Memory B cell (primary cell): ENCODE data around the gene MORF4L1.
"Not testable (repeated sequence)": the region's sequence is repeated elsewhere in the genome, so short reads cannot be mapped to it uniquely, and the experiment has no call there.

Experiments used
- ATAC-seq: fragments of 150-1000 bp; cut with Tn5 transposase; 2 replicates; pipeline ENCODE4 v1.10.0; 2021; ENCODE audit warnings: low read depth, mild to moderate bottlenecking, moderate library complexity
- DNase-seq, 2 donors: peaks; one replicate each; pipeline ENCODE4 v3.0.0; 2022; ENCODE audit warnings: low spot score in 2 of 2
- H3K27ac Mint-ChIP-seq: one replicate; pipeline ENCODE4 v1.8.0; 2022; ENCODE audit warnings: mild to moderate bottlenecking, moderate library complexity, mixed read lengths
- H3K27me3 Mint-ChIP-seq: one replicate; pipeline ENCODE4 v1.8.0; 2022; ENCODE audit warnings: mixed read lengths
- H3K36me3 Mint-ChIP-seq: one replicate; pipeline ENCODE4 v1.8.0; 2022; ENCODE audit warnings: mild to moderate bottlenecking, mixed read lengths
- H3K4me1 Mint-ChIP-seq: one replicate; pipeline ENCODE4 v1.8.0; 2022; ENCODE audit warnings: mixed read lengths
- H3K4me3 Mint-ChIP-seq: one replicate; pipeline ENCODE4 v1.8.0; 2022; ENCODE audit warnings: mild to moderate bottlenecking, moderate library complexity, mixed read lengths
- H3K9me3 Mint-ChIP-seq: one replicate; pipeline ENCODE4 v1.8.0; 2022; ENCODE audit warnings: mixed read lengths

The MORF4L1 gene

GRCh38 chr15:78900819-78901533 lies 28.3 kb downstream of the MORF4L1 start:
- not testable (repeated sequence) for H3K27me3 Mint-ChIP-seq, ATAC-seq, H3K4me3 Mint-ChIP-seq, H3K9me3 Mint-ChIP-seq, DNase-seq, H3K4me1 Mint-ChIP-seq
- peak overlapping the region; percentile 69 for H3K27ac Mint-ChIP-seq
- H3K36me3 Mint-ChIP-seq = peaks cover 27% of the 10 kb centered on the region

- ATAC-seq, DNase-seq, H3K4me1 Mint-ChIP-seq, H3K27me3 Mint-ChIP-seq, H3K4me3 Mint-ChIP-seq, H3K9me3 Mint-ChIP-seq: not testable (repeated sequence)
- peaks cover 29% of the 10 kb centered on the region for H3K36me3 Mint-ChIP-seq
- H3K27ac Mint-ChIP-seq = peak overlapping the region; percentile 18
Measured at GRCh38 chr15:78902281-78903032, 29.8 kb downstream of the MORF4L1 start.

- Mint-ChIP-seq H3K27me3 (no peaks in the 10 kb centered on the region), H3K9me3 (no peaks in the 10 kb centered on the region), H3K36me3 (peaks cover 29% of the 10 kb centered on the region), H3K4me3 (no peak overlapping the region), H3K27ac (peak overlapping the region; percentile 26), H3K4me1 (peaks cover 9% of the 10 kb centered on the region)
- no peak for ATAC-seq
- no peak for DNase-seq
Measured at GRCh38 chr15:78904599-78905358, 32.1 kb downstream of the MORF4L1 start.

GRCh38 chr15:78906316-78906620 lies 33.6 kb downstream of the MORF4L1 start:
- Mint-ChIP-seq H3K4me3 (no peak overlapping the region), H3K27me3 (no peaks in the 10 kb centered on the region), H3K9me3 (no peaks in the 10 kb centered on the region), H3K27ac (peak overlapping the region; percentile 62), H3K4me1 (peaks cover 14% of the 10 kb centered on the region), H3K36me3 (peaks cover 30% of the 10 kb centered on the region)
- ATAC-seq (no peak), DNase-seq (no peak)

GRCh38 chr15:78907577-78907976 lies 34.9 kb downstream of the MORF4L1 start:
- Mint-ChIP-seq H3K27me3 (no peaks in the 10 kb centered on the region), H3K4me3 (no peak overlapping the region), H3K27ac (peak overlapping the region; percentile 62), H3K4me1 (peaks cover 17% of the 10 kb centered on the region), H3K9me3 (no peaks in the 10 kb centered on the region), H3K36me3 (peaks cover 26% of the 10 kb centered on the region)
- DNase-seq = no peak
- no peak for ATAC-seq

GRCh38 chr15:78909160-78909695 lies 36.5 kb downstream of the MORF4L1 start:
- Mint-ChIP-seq H3K27me3 (no peaks in the 10 kb centered on the region), H3K9me3 (no peaks in the 10 kb centered on the region), H3K4me3 (no peak overlapping the region), H3K27ac (peak overlapping the region; percentile 50), H3K4me1 (peaks cover 17% of the 10 kb centered on the region), H3K36me3 (peaks cover 21% of the 10 kb centered on the region)
- DNase-seq = no peak
- no peak for ATAC-seq

GRCh38 chr15:78909791-78910228 lies 37.1 kb downstream of the MORF4L1 start:
- no peak overlapping the region for H3K4me3 Mint-ChIP-seq

GRCh38 chr15:78910271-78910670 lies 37.6 kb downstream of the MORF4L1 start:
- no peak for ATAC-seq
- H3K27ac Mint-ChIP-seq = no peak overlapping the region
- H3K36me3 Mint-ChIP-seq = peaks cover 17% of the 10 kb centered on the region
- no peaks in the 10 kb centered on the region for H3K9me3 Mint-ChIP-seq
- H3K27me3 Mint-ChIP-seq = no peaks in the 10 kb centered on the region
- peaks cover 19% of the 10 kb centered on the region for H3K4me1 Mint-ChIP-seq
- H3K4me3 Mint-ChIP-seq = no peak overlapping the region
- no peak for DNase-seq

More at GRCh38 chr15:78909791-78910228, 37.1 kb downstream of the MORF4L1 start:
- no peaks in the 10 kb centered on the region for H3K27me3 Mint-ChIP-seq
- no peak overlapping the region for H3K27ac Mint-ChIP-seq
- H3K4me1 Mint-ChIP-seq = peaks cover 17% of the 10 kb centered on the region
- peaks cover 18% of the 10 kb centered on the region for H3K36me3 Mint-ChIP-seq
- DNase-seq (peak; percentile 33 to 53), ATAC-seq (peak; percentile 78)
- no peaks in the 10 kb centered on the region for H3K9me3 Mint-ChIP-seq

GRCh38 chr15:78912316-78912715 lies 39.6 kb downstream of the MORF4L1 start:
- H3K4me3 Mint-ChIP-seq = no peak overlapping the region

GRCh38 chr15:78913012-78913411 lies 40.3 kb downstream of the MORF4L1 start:
- Mint-ChIP-seq H3K27ac (no peak overlapping the region), H3K27me3 (no peaks in the 10 kb centered on the region), H3K4me1 (peaks cover 22% of the 10 kb centered on the region), H3K36me3 (peaks cover 13% of the 10 kb centered on the region), H3K9me3 (no peaks in the 10 kb centered on the region), H3K4me3 (no peak overlapping the region)
- ATAC-seq = no peak
- DNase-seq = no peak

More at GRCh38 chr15:78912316-78912715, 39.6 kb downstream of the MORF4L1 start:
- DNase-seq = no peak
- Mint-ChIP-seq H3K36me3 (peaks cover 13% of the 10 kb centered on the region), H3K4me1 (peaks cover 24% of the 10 kb centered on the region), H3K27ac (peak overlapping the region; percentile 19), H3K27me3 (no peaks in the 10 kb centered on the region), H3K9me3 (no peaks in the 10 kb centered on the region)
- ATAC-seq = no peak

- DNase-seq (no peak), ATAC-seq (no peak)
- Mint-ChIP-seq H3K4me1 (peaks cover 20% of the 10 kb centered on the region), H3K27ac (peak overlapping the region; percentile 31), H3K4me3 (no peak overlapping the region), H3K9me3 (no peaks in the 10 kb centered on the region), H3K27me3 (no peaks in the 10 kb centered on the region), H3K36me3 (peaks cover 10% of the 10 kb centered on the region)
Measured at GRCh38 chr15:78914027-78914764, 41.5 kb downstream of the MORF4L1 start.

- peaks cover 9% of the 10 kb centered on the region for H3K36me3 Mint-ChIP-seq
- no peak overlapping the region for H3K4me3 Mint-ChIP-seq
- no peak overlapping the region for H3K27ac Mint-ChIP-seq
- ATAC-seq (no peak), DNase-seq (no peak)
- H3K9me3 Mint-ChIP-seq = no peaks in the 10 kb centered on the region
- no peaks in the 10 kb centered on the region for H3K27me3 Mint-ChIP-seq
- peaks cover 12% of the 10 kb centered on the region for H3K4me1 Mint-ChIP-seq
Measured at GRCh38 chr15:78915341-78916087, 42.8 kb downstream of the MORF4L1 start.

- Mint-ChIP-seq H3K4me3 (no peak overlapping the region), H3K36me3 (peaks cover 10% of the 10 kb centered on the region), H3K4me1 (peaks cover 12% of the 10 kb centered on the region), H3K27me3 (no peaks in the 10 kb centered on the region), H3K27ac (no peak overlapping the region), H3K9me3 (no peaks in the 10 kb centered on the region)
- DNase-seq (no peak), ATAC-seq (no peak)
Measured at GRCh38 chr15:78916088-78916487, 43.4 kb downstream of the MORF4L1 start.
